Pancreas (tissue), 10 donors: Measurements from ENCODE around the gene PDE7B. TPM values are rescaled to one million over a fixed set of nuclear protein-coding genes. Genes with fewer than 3 reads are reported as not detected.

Source experiments
- ATAC-seq, 4 donors: fragments of 200-7000 bp; cut with Tn5 transposase; one replicate each; pipeline versions ENCODE4 v1.8.0 to v1.9.1; 2020; ENCODE audit warnings: mild to moderate bottlenecking in 4 of 4, moderate library complexity in 4 of 4
- DNase-seq, 6 donors: peaks; one replicate each; pipeline ENCODE4 v3.0.0-alpha.2; 2020
- FAIRE-seq: peaks from 2 replicates; lab custom pipeline; 2012; peaks lifted over from hg19 to GRCh38; lab: Jason Lieb, UNC
- H3K27ac ChIP-seq, 4 donors: fragments of 200-600 bp; sonication (generic); 1 replicate in 3 of 4; 2 replicates in 1 of 4; pipeline versions ENCODE4 v1.5.0 to v1.8.0; 2020
- H3K27me3 ChIP-seq, 4 donors: fragments of 200-600 bp; one replicate each; pipeline ENCODE4 v1.8.0; 2021
- H3K36me3 ChIP-seq, 3 donors: fragments of 200-600 bp; sonication (generic) in 1 of 3; one replicate each; pipeline versions ENCODE4 v1.5.0 to v1.8.0; 2020 to 2021
- H3K4me1 ChIP-seq, 3 donors: fragments of 200-600 bp; one replicate each; pipeline ENCODE4 v1.8.0; 2021
- H3K4me3 ChIP-seq, 4 donors: fragments of 200-600 bp; sonication (generic) in 2 of 4; one replicate each; pipeline versions ENCODE4 v1.5.0 to v1.8.0; 2020 to 2021
- H3K9me3 ChIP-seq, 4 donors: fragments of 200-600 bp; one replicate each; pipeline ENCODE4 v1.8.0; 2021
- WGBS, 2 donors: extraction: QIAGEN DNeasy Blood & Tissue Kit; methylation state at CpG; one replicate each; pipeline ENCODE4 v1.1.7; 2013; 5-methylcytosine and 5-hydroxymethylcytosine counted together
- intact Hi-C, 3 donors: fragments of 100-400 bp; cut with DNase I; formaldehyde crosslinking; loops; one replicate each; pipeline versions ENCODE4 v1.11.1 to v1.14.2; 2022
- polyA plus RNA-seq, 2 donors: library from polyadenylated mRNA; stranded (reverse); fragments of 200-250 nt; gene quantifications; one replicate each; pipeline ENCODE4 v1.2.3, GENCODE V29; 2013
- total RNA-seq, 6 donors: library from RNA; stranded (reverse); fragmentation: NEBNext Ultra II Directional in 4 of 6; extraction: Animal tissue kit (Norgen Biotek cat#: 25700) in 4 of 6; gene quantifications; one replicate each; pipeline versions ENCODE4 v1.2.1 to v1.2.4, GENCODE V29; 2021 to 2023
- TF ChIP-seq, protein P1 (sequence below), 4 donors: fragments of 200-600 bp; sonication (generic) in 3 of 4; IDR thresholded peaks; one replicate each; pipeline versions ENCODE4 v1.5.0 to v1.8.0; 2021; ENCODE audit warnings: antibody characterized with exemption in 4 of 4
- donor health status: healthy with polysubstance abuse.
- donor health status: DM: no; HTN: no; CAD: no; lungs with moderate emphysema.
- donor health status: DM: no; HTN: no; CAD: no.
- donor health status: control.
- donor health status: control.
- donor health status: Bipolar disorder and iron deficiency.
- donor health status: DM: yes; HTN: yes; CAD: no.
- donor health status: DM: no; HTN: no; CAD: no.
- donor health status: DM: no; HTN: no; CAD: no.
- donor health status: DM: yes; HTN: yes; CAD: no.

PDE7B gene
- total and polyA plus RNA-seq, 8 donors = 0.38 to 1.7 (median 0.76) TPM

GRCh38 chr6:136033416-136033815 is 181.9 kb downstream of the PDE7B start:
- TF ChIP-seq, protein P1, sequence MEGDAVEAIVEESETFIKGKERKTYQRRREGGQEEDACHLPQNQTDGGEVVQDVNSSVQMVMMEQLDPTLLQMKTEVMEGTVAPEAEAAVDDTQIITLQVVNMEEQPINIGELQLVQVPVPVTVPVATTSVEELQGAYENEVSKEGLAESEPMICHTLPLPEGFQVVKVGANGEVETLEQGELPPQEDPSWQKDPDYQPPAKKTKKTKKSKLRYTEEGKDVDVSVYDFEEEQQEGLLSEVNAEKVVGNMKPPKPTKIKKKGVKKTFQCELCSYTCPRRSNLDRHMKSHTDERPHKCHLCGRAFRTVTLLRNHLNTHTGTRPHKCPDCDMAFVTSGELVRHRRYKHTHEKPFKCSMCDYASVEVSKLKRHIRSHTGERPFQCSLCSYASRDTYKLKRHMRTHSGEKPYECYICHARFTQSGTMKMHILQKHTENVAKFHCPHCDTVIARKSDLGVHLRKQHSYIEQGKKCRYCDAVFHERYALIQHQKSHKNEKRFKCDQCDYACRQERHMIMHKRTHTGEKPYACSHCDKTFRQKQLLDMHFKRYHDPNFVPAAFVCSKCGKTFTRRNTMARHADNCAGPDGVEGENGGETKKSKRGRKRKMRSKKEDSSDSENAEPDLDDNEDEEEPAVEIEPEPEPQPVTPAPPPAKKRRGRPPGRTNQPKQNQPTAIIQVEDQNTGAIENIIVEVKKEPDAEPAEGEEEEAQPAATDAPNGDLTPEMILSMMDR (IDR thresholded peaks at IDR 0.05) = no peak
- Histone ChIP-seq H3K4me1 (no peaks in the 10 kb centered on the region), H3K36me3 (no peaks in the 10 kb centered on the region), H3K4me3 (no peak overlapping the region), H3K9me3 (no peaks in the 10 kb centered on the region), H3K27me3 (no peaks in the 10 kb centered on the region), H3K27ac (no peak overlapping the region)
- FAIRE-seq = no peak
- intact Hi-C loops = no loop called here
- no peak for ATAC-seq
- 58 to 62% methylated on average over 4 of the region's 4 CpGs for WGBS, 2 donors
- no peak for DNase-seq

GRCh38 chr6:136034422-136034821 is 182.9 kb downstream of the PDE7B start:
- Histone ChIP-seq H3K27me3 (no peaks in the 10 kb centered on the region), H3K4me1 (no peaks in the 10 kb centered on the region), H3K9me3 (no peaks in the 10 kb centered on the region), H3K36me3 (no peaks in the 10 kb centered on the region), H3K27ac (no peak overlapping the region), H3K4me3 (no peak overlapping the region)
- TF ChIP-seq, protein P1 (IDR thresholded peaks at IDR 0.05) = no peak
- WGBS, 2 donors = 87 to 98% methylated on average over 2 of the region's 2 CpGs
- intact Hi-C loops = no loop called here
- ATAC-seq (no peak), DNase-seq (no peak), FAIRE-seq (no peak)

DNA sequence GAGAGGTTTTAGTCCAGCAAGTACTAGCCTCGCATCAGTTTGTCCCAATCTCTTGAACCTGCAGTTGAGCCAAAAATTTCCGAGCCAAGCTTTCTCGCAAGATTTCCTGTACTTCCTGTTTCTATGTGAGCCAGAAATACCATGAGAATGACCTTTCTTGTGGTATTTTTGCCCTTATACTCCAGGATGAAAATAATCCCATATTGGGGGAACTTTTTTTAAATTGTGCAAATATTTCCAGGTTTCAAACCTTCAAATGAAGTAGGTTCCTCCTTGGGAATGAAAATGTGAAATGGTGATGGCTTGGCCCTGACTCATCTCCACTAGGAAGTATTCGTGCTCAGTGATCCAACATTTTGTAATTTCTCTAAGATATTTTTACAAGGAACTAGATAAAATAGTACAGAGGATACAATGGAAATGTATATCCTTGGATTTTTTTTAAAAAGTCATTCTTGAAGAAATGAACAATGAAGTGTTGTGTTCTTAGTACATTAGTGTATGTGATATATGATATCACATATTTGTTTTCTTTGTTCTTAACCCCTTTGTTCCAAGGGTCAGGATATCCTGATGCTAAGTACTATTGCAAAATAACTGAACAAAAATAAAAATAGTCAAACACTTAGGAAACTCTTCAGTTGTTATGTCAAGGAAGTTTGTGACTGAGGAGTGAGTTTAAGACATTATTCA is 184.0 kb downstream of the PDE7B start:
- TF ChIP-seq, protein P1 (IDR thresholded peaks at IDR 0.05) = no peak
- H3K4me1 ChIP-seq = no peaks in the 10 kb centered on the region
- no peak overlapping the region for H3K4me3 ChIP-seq
- no peak for FAIRE-seq
- no peaks in the 10 kb centered on the region for H3K27me3 ChIP-seq
- intact Hi-C loops = no loop called here
- no peaks in the 10 kb centered on the region for H3K9me3 ChIP-seq
- no peak for DNase-seq
- ATAC-seq = no peak
- 56 to 72% methylated on average over 4 of the region's 4 CpGs for WGBS, 2 donors
- H3K27ac ChIP-seq = no peak overlapping the region
- no peaks in the 10 kb centered on the region for H3K36me3 ChIP-seq

- Histone ChIP-seq H3K27me3 (no peaks in the 10 kb centered on the region), H3K4me3 (no peak overlapping the region), H3K36me3 (no peaks in the 10 kb centered on the region), H3K9me3 (no peaks in the 10 kb centered on the region), H3K27ac (no peak overlapping the region), H3K4me1 (no peaks in the 10 kb centered on the region)
- 71 to 82% methylated on average over 2 of the region's 2 CpGs for WGBS, 2 donors
- TF ChIP-seq, protein P1 (IDR thresholded peaks at IDR 0.05) = no peak
- ATAC-seq (no peak), DNase-seq (no peak), FAIRE-seq (no peak)
- intact Hi-C loops = no loop called here
Observed at GRCh38 chr6:136036071-136036380, 184.5 kb downstream of the PDE7B start.

DNA sequence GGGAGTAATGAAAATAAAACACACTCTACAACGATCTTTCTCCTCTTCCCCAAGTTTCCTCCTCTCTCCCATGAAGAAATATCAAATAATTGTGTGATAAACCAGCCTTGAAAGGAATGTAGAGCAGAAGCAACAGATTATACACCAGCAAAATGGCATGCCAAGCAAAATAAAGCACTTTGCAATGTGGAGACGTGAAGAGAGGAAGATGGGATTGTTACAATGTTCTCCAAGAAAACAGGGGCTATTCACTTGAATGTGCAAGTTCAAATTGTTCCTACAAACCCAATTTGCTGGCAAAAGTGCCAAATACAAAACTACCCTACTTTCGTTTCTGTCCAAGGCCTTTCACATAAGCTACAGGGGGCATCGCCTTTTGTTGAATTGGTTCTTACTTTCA is 185.1 kb downstream of the PDE7B start:
- H3K4me1 ChIP-seq = no peaks in the 10 kb centered on the region
- DNase-seq = no peak
- TF ChIP-seq, protein P1 (IDR thresholded peaks at IDR 0.05) = no peak
- H3K9me3 ChIP-seq = no peaks in the 10 kb centered on the region
- no peak overlapping the region for H3K4me3 ChIP-seq
- no peak overlapping the region for H3K27ac ChIP-seq
- no peaks in the 10 kb centered on the region for H3K27me3 ChIP-seq
- intact Hi-C loops = no loop called here
- FAIRE-seq = no peak
- H3K36me3 ChIP-seq = no peaks in the 10 kb centered on the region
- no peak for ATAC-seq
- 76 to 88% methylated on average over 4 of the region's 4 CpGs for WGBS, 2 donors
